HG02885 (cell line): ENCODE measurements around the gene MCC.

Source experiments
- ATAC-seq: cut with Tn5 transposase; IDR thresholded peaks from one replicate; pipeline ENCODE4 v1.9.1; 2021; ENCODE audit warnings: mild to moderate bottlenecking; ENCODE audit not compliant: unreplicated experiment, poor library complexity

Gene MCC

DNA sequence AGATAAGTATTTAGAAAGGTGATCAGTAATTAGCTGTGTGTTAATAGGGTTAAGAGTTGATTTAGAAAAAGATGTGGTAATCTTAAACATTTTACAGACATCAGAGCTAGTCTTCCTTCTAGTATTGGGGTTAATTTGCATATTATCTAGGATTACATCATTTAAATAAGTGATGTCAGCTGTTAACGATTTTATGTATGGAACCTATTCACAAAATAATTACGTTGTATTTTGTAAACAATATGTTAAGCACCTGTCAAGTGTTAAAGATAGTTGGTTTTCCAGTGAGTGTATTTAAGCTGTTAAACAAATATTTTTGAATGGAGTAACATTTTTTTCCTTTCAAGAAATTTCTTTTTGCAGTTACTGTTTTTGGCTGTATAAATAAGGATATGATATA is 509.4 kb downstream of the MCC start:
- ATAC-seq = no peak

DNA sequence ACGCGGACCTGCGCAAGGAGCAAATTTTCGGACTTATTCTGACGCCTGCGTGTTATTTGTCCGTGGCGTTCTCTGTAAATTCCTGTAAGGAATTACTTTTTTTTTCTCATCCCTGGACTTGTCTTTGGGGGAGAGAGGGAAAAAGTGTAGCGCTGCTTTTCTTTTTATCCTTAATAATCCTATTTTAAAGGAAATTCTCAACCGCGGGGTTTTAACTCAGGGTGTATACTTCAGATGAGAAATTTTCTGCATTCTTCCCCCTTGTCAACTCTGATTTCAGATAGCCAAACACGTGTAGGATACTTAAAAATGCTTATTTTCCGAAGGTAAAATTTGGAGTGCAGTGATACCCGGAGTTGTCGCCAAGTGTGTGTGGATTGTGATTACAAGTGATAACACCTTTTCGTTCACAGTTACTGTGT is 510.8 kb downstream of the MCC start:
- no peak for ATAC-seq

DNA sequence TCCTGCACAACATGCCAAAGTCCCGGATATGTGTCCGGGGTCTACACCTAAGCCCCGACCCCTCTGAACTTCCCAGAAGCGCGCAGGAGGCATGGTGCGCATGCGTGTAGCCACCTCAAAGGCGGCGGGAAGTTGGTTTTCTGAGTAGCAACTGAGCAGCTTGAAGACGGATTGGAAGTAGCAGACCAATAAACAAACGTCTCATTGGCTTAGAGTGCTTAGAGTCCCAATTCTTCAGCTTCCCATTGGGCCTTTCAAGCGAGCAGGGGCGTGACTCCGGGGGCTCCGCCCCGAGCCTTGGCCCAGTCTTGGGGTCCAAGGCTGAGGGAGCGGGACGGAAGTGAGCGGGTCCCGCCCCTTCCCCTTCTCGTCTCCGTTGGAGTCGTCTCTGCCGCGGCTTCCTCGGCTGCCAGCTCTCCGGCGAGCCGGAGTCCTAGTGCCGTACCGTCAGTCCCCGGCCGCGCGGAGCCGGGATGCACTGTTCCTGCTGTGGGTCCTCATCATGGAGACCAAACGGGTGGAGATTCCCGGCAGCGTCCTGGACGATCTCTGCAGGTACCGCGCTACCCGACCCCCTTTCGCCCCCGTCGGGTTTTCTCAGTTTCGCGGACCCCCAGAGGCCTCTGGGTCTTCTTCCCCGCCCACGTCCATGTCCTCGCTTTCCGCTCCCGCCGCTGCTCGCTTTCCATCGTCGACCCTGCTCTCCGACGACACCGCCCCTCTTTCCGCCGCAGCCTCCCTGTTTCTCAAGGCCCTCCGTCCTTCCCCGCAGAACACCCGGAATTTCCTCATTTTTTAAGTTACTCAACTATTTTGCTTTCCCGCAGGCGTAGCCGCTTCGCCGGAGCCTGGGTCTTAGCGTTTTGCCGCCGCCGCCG is 511.6 kb downstream of the MCC start, which contains the start of gene DCP2:
Gene DCP2 (plus strand): TSS at position 367 of the 878 bp plus-strand sequence. CDS start 136 bp downstream, at position 503.
- ATAC-seq = peak; percentile 96

DNA sequence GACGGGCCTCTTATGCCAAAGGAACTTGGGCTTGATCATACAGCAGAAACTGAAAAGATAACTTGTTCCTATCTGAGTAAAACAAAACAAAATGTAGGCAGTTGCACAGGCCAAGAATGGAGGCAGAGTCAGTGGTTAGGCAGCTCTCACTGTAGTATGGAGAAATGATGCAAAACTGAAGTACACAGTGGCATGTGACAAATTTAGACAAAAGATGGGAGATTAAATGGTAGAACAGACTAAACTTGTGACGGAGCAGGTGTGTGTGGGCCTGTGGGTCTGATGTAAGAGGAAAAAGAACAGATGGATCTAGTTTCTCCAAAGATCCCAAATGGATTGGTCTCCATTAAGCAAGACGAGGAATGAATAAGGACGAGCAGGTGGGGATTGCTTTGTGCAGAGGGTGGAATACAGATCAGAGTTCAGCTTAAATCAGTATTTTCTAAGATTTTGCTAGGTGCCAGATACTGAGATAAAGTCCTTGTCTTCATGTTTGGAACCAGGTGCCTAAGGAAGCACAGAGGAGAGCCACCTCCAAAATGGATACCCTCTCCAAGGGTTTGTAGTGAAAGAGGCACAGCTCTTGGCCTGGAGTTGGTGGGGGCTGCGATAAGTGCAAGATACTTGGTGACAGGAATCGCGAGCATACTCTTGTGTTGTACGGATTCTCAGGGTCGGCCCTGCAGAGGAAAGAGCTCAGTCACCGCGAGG is 512.4 kb downstream of the MCC start:
- peak; percentile 19 for ATAC-seq

DNA sequence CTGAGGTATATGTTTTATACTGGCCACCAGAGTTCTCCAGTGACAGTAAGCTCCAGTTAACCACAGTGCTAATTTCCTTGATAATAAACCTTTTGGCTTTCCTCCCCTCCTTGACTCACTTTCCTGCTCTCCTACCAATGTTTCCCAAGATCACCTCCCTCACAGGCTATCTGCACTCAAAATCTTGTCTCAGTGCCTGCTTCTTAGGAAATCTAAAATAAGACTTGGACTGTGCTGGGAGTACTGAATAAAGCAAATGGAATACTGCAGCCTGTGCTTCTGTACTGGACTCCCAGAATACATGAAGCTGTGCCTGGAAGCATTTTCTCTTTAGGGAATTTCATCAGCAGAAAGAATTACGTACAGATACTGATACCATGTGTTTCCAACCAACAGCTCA is 513.4 kb downstream of the MCC start:
- no peak for ATAC-seq

DNA sequence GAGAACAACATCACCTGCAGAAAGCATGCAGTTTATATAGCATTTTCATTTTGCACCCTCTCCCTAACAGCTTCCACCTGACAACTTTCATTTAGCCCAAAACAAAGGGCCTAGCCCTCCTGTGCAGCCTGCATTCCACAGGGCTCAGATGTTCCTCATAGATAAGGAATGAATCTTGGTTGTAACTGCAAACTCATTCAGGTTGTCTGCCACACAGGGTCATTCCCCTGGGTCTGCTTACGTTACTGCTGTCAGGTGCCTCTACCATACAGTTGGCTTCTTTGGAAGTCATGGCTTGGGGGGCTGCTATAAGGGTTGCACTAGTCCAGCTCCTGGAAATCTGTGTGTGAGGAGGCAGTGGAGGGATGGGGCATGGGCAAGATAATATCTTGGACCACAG is 514.3 kb downstream of the MCC start:
- no peak for ATAC-seq

DNA sequence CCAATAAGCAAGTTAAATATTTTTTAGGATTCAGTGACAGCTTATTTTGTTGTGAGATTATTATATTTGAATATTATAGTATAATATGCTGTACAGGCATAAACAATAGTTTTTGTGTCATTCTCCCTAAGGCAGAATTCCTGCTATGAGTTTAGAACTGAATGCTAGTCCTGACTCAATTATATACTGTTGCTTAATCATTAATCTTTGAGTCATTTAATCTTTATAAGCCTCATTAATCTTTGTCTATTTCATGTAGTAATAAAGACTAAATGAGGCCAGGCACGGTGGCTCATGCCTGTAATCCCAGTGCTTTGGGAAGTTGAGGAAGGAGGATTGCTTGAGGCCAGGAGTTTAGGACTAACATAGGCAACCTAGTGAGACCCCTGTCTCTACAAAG is 515.2 kb downstream of the MCC start:
- no peak for ATAC-seq
